ENCODE results near the gene RTL9.
"Not testable (repeated sequence)": the region's sequence is repeated elsewhere in the genome, so short reads cannot be mapped to it uniquely, and the experiment has no call there.

Gene RTL9

GRCh38 chrX:110331444-110332030 is 27.1 kb upstream of the RTL9 start:
- no peak overlapping the region for H3K9ac ChIP-seq (ENCODE audit: low read depth, low read length)
- no peak overlapping the region for H3K4me2 ChIP-seq (ENCODE audit: insufficient read depth, low read length)
- no peak for DNase-seq
- no peak overlapping the region for H3K27ac ChIP-seq (ENCODE audit: low read length)
- no peaks in the 10 kb centered on the region for H3K36me3 ChIP-seq (ENCODE audit: insufficient read depth, low read length)
- TF ChIP-seq EZH2 (IDR thresholded peaks at IDR 0.05; ENCODE audit: borderline replicate concordance, low read depth, low read length, severe bottlenecking): no peak
- TF ChIP-seq CTCF (IDR thresholded peaks at IDR 0.05; ENCODE audit: borderline replicate concordance, extremely low read depth, low read length, poor library complexity, severe bottlenecking): no peak
- no peak for ATAC-seq (ENCODE audit: insufficient read depth, low read depth)
- H3K27me3 ChIP-seq (ENCODE audit: insufficient read depth, low read length, poor library complexity): no peaks in the 10 kb centered on the region
- H3K79me2 ChIP-seq (ENCODE audit: insufficient read depth, low read length): no peaks in the 10 kb centered on the region
- no peaks in the 10 kb centered on the region for H3K9me3 ChIP-seq (ENCODE audit: insufficient read depth, low read length, severe bottlenecking)
- H3K4me1 ChIP-seq (ENCODE audit: insufficient read depth, low read length): no peaks in the 10 kb centered on the region
- H2AFZ ChIP-seq (ENCODE audit: low read depth, low read length): no peak overlapping the region
- H4K20me1 ChIP-seq (ENCODE audit: insufficient read depth, low read length): no peaks in the 10 kb centered on the region
- no peak overlapping the region for H3K4me3 ChIP-seq (ENCODE audit: low read depth in 1 of 2, low read length in 2 of 2)

- not testable (repeated sequence) for H3K4me1 ChIP-seq (ENCODE audit: insufficient read depth, low read length); H3K27ac ChIP-seq (ENCODE audit: low read length); H4K20me1 ChIP-seq (ENCODE audit: insufficient read depth, low read length); DNase-seq; H3K36me3 ChIP-seq (ENCODE audit: insufficient read depth, low read length); H2AFZ ChIP-seq (ENCODE audit: low read depth, low read length); H3K79me2 ChIP-seq (ENCODE audit: insufficient read depth, low read length); H3K4me2 ChIP-seq (ENCODE audit: insufficient read depth, low read length); ATAC-seq (ENCODE audit: insufficient read depth, low read depth); H3K9me3 ChIP-seq (ENCODE audit: insufficient read depth, low read length, severe bottlenecking); H3K9ac ChIP-seq (ENCODE audit: low read depth, low read length); H3K4me3 ChIP-seq (ENCODE audit: low read depth in 1 of 2, low read length in 2 of 2); H3K27me3 ChIP-seq (ENCODE audit: insufficient read depth, low read length, poor library complexity)
Measured at GRCh38 chrX:110333458-110333857, 25.2 kb upstream of the RTL9 start.

GRCh38 chrX:110338935-110339334 is 19.7 kb upstream of the RTL9 start:
- DNase-seq (no peak), ATAC-seq (ENCODE audit: insufficient read depth, low read depth) (no peak)
- no peaks in the 10 kb centered on the region for H3K36me3 ChIP-seq (ENCODE audit: insufficient read depth, low read length)
- no peak overlapping the region for H3K27ac ChIP-seq (ENCODE audit: low read length)
- no peak overlapping the region for H2AFZ ChIP-seq (ENCODE audit: low read depth, low read length)
- no peaks in the 10 kb centered on the region for H4K20me1 ChIP-seq (ENCODE audit: insufficient read depth, low read length)
- H3K27me3 ChIP-seq (ENCODE audit: insufficient read depth, low read length, poor library complexity): no peaks in the 10 kb centered on the region
- TF ChIP-seq EZH2 (IDR thresholded peaks at IDR 0.05; ENCODE audit: borderline replicate concordance, low read depth, low read length, severe bottlenecking) (no peak), CTCF (IDR thresholded peaks at IDR 0.05; ENCODE audit: borderline replicate concordance, extremely low read depth, low read length, poor library complexity, severe bottlenecking) (no peak)
- no peaks in the 10 kb centered on the region for H3K9me3 ChIP-seq (ENCODE audit: insufficient read depth, low read length, severe bottlenecking)
- no peak overlapping the region for H3K4me3 ChIP-seq (ENCODE audit: low read depth in 1 of 2, low read length in 2 of 2)
- H3K4me2 ChIP-seq (ENCODE audit: insufficient read depth, low read length): no peak overlapping the region
- H3K4me1 ChIP-seq (ENCODE audit: insufficient read depth, low read length): peaks cover 17% of the 10 kb centered on the region
- H3K79me2 ChIP-seq (ENCODE audit: insufficient read depth, low read length): no peaks in the 10 kb centered on the region
- no peak overlapping the region for H3K9ac ChIP-seq (ENCODE audit: low read depth, low read length)

GRCh38 chrX:110341189-110342035 is 17.2 kb upstream of the RTL9 start:
- Histone ChIP-seq H3K27ac (ENCODE audit: low read length) (peak overlapping the region; percentile 60; the same call in 1 of the 2 replicates), H4K20me1 (ENCODE audit: insufficient read depth, low read length) (no peaks in the 10 kb centered on the region), H3K9me3 (ENCODE audit: insufficient read depth, low read length, severe bottlenecking) (no peaks in the 10 kb centered on the region), H3K36me3 (ENCODE audit: insufficient read depth, low read length) (no peaks in the 10 kb centered on the region), H3K4me1 (ENCODE audit: insufficient read depth, low read length) (peaks cover 17% of the 10 kb centered on the region), H3K9ac (ENCODE audit: low read depth, low read length) (peak overlapping the region; percentile 18; the same call in 1 of the 2 replicates), H3K27me3 (ENCODE audit: insufficient read depth, low read length, poor library complexity) (no peaks in the 10 kb centered on the region), H2AFZ (ENCODE audit: low read depth, low read length) (peak overlapping the region; percentile 54), H3K4me2 (ENCODE audit: insufficient read depth, low read length) (peak overlapping the region; percentile 36; the same call in 1 of the 2 replicates), H3K79me2 (ENCODE audit: insufficient read depth, low read length) (no peaks in the 10 kb centered on the region), H3K4me3 (ENCODE audit: low read depth in 1 of 2, low read length in 2 of 2) (no peak overlapping the region)
- peak; percentile 95 for ATAC-seq (ENCODE audit: insufficient read depth, low read depth)
- peak; percentile 40 for DNase-seq
- TF ChIP-seq CTCF (IDR thresholded peaks at IDR 0.05; ENCODE audit: borderline replicate concordance, extremely low read depth, low read length, poor library complexity, severe bottlenecking) (no peak), EZH2 (IDR thresholded peaks at IDR 0.05; ENCODE audit: borderline replicate concordance, low read depth, low read length, severe bottlenecking) (no peak)

Data from DND-41 (cell line).